ENCODE results near the gene RNF113A.

The RNF113A gene

DNA sequence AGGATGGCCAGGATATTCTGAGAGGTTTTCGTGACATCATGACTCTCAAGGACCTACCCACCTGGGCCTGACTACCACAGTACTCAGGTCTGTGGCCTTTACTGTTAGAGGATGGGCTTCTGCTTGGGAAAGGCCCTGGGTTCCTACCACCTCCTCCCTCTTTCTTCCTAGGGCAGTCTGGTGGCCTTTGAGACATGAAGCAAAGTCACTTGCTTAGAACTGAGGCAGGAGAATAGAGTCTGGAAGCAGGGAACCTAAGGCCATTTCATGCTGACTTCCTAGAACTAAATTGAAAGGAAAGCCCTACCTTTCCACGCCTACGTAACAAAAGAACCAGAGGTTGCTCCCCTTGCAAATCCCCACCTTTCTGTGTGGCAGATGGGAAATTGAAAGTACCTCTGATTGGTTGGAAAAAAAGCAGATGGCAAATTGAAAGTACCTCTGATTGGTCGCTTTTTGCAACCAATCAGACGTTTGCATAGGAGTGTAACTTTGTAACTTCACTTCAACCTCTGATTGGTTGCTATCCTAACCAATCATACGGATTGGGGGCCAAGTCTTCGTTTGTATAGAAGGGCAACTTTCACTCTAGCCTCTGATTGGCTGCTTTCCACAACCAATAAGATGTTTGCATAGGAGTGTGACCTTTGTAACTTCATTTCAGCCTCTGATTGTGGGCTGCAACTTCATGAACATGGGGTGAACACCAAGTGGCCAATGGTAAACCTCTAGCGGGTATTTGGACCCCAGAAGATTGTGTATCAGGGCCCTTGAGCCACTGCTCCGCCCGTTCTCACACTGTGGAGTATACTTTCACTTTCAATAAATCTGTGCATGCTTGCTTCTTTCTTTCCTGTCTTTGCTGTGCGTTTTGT, 14.3 kb upstream of the RNF113A start:
- Histone ChIP-seq H3K27ac (ENCODE audit: low read depth, low read length) (no peak overlapping the region), H3K4me3 (ENCODE audit: low read depth, low read length) (no peak overlapping the region), H3K4me1 (ENCODE audit: control insufficient read depth, insufficient read depth, low read length) (no peaks in the 10 kb centered on the region), H3K27me3 (ENCODE audit: control insufficient read depth, insufficient read depth, low read length) (no peaks in the 10 kb centered on the region), H3K36me3 (ENCODE audit: control insufficient read depth, insufficient read depth, low read length) (no peaks in the 10 kb centered on the region), H3K9ac (ENCODE audit: low read depth, low read length) (no peak overlapping the region), H3K9me3 (ENCODE audit: control insufficient read depth, insufficient read depth, low read length) (peaks cover 22% of the 10 kb centered on the region; the same call in 1 of the 2 replicates)

DNA sequence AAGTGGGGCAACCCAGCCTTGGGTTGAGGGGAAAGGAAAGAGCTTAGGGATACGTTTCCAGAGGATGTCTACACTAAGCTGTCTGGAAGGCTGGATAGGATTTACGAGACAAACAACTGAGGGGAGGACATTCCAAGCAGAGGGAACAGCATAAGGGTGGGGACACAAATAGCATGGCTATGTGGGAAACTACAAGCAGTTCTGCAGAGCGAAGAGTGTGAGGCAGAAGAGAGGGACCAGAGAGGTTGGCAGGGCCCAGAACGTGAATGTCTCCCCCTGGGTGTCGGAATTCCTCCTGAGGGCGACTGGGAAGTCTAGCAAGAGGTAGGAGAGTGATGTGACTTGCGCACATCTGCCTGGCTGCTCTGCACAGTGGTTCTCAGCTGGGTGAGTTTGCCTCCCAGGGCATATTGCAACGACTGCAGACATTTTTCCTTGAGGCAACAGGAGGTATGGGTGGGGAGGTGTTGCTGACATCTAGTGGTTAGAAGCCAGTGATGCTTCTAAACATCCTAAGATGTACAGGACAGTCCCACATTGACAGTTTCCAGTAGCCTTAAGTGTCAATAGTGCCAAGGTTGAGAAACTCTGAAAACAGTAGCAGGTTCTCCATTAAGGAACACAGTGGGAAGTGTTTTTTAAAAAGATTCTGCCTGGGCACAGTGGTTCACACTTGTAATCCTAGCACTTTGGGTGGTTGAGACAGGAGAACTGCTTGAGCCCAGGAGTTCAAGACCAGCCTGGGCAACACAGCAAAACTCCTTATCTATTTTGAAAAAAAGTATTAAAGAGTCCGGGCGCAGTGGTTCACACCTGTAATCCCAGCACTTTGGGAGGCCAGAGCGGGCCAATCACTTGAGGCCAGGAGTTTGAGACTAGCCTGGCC, 9.3 kb upstream of the RNF113A start:
- no peaks in the 10 kb centered on the region for H3K4me1 ChIP-seq (ENCODE audit: control insufficient read depth, insufficient read depth, low read length)
- no peaks in the 10 kb centered on the region for H3K27me3 ChIP-seq (ENCODE audit: control insufficient read depth, insufficient read depth, low read length)
- peaks cover 14% of the 10 kb centered on the region for H3K36me3 ChIP-seq (ENCODE audit: control insufficient read depth, insufficient read depth, low read length)
- no peak overlapping the region for H3K9ac ChIP-seq (ENCODE audit: low read depth, low read length)
- no peak overlapping the region for H3K27ac ChIP-seq (ENCODE audit: low read depth, low read length)
- H3K9me3 ChIP-seq (ENCODE audit: control insufficient read depth, insufficient read depth, low read length), result peaks cover 27% of the 10 kb centered on the region; the same call in 1 of the 2 replicates
- no peak overlapping the region for H3K4me3 ChIP-seq (ENCODE audit: low read depth, low read length)

DNA sequence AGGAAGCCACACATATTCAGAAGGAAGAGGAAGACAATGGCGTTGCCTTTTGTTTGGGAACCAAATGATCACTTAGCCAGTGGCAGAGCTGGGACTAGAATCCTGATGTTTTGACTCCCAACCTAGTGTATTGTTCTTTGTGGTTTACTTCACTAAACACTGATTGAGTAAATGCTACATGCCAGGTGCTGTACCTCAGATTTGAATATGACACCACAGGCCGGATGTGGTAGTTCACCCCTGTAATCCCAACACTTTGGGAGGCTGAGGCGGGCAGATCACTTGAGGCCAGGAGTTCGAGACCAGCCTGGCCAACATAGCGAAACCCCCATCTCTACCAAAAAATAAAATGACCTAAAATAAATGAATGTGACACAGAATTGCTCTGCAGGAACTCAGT, 8.5 kb upstream of the RNF113A start:
- Histone ChIP-seq H3K36me3 (ENCODE audit: control insufficient read depth, insufficient read depth, low read length) (peaks cover 18% of the 10 kb centered on the region), H3K4me1 (ENCODE audit: control insufficient read depth, insufficient read depth, low read length) (no peaks in the 10 kb centered on the region), H3K27ac (ENCODE audit: low read depth, low read length) (no peak overlapping the region), H3K4me3 (ENCODE audit: low read depth, low read length) (no peak overlapping the region), H3K9ac (ENCODE audit: low read depth, low read length) (no peak overlapping the region), H3K27me3 (ENCODE audit: control insufficient read depth, insufficient read depth, low read length) (no peaks in the 10 kb centered on the region), H3K9me3 (ENCODE audit: control insufficient read depth, insufficient read depth, low read length) (peaks cover 26% of the 10 kb centered on the region; the same call in 1 of the 2 replicates)

DNA sequence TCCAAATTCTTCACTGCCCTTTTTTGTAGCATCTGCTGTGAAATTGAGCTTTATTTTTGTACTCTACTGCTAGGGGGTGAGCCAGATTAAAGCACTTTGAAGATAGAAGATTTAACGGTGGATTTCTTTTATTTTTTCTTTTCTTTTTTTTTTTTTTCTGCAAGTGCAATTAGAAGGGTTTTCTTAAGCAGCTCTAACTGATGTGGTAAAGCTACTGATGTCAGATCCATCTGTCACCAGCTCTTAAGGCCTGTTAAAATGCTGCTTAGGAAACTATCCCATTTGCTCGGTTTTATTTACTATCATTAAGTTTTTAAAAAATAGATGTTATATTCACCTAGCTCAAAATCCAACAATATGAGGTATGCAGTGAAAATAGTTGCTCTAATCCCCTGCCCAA, 7.2 kb upstream of the RNF113A start:
- peaks cover 21% of the 10 kb centered on the region for H3K36me3 ChIP-seq (ENCODE audit: control insufficient read depth, insufficient read depth, low read length)
- no peak overlapping the region for H3K27ac ChIP-seq (ENCODE audit: low read depth, low read length)
- H3K27me3 ChIP-seq (ENCODE audit: control insufficient read depth, insufficient read depth, low read length), result no peaks in the 10 kb centered on the region
- H3K9ac ChIP-seq (ENCODE audit: low read depth, low read length), result no peak overlapping the region
- H3K4me1 ChIP-seq (ENCODE audit: control insufficient read depth, insufficient read depth, low read length), result no peaks in the 10 kb centered on the region
- H3K4me3 ChIP-seq (ENCODE audit: low read depth, low read length), result no peak overlapping the region
- H3K9me3 ChIP-seq (ENCODE audit: control insufficient read depth, insufficient read depth, low read length), result peaks cover 23% of the 10 kb centered on the region; the same call in 1 of the 2 replicates

DNA sequence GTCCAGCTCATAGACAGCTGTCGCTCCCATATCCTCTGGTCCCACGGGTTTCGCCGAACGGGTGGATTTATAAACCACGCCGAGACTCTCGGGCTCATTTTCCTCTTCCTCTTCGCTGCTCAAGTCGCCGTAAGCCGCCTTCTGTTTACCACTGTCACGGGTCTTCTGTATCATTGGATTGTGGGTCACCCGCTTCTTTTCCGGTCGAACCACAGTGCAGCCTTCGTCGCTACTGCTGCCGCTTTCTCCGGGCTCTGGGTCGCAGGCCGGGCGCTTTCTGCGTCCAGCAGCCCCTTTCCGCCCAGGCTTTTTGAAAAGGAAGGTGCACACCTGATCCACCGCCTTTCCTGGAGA, 311 bp downstream of the RNF113A start:
- peak overlapping the region; percentile 84; the same call in 1 of the 2 replicates for H3K9ac ChIP-seq (ENCODE audit: low read depth, low read length)
- no peaks in the 10 kb centered on the region for H3K4me1 ChIP-seq (ENCODE audit: control insufficient read depth, insufficient read depth, low read length)
- peaks cover 17% of the 10 kb centered on the region for H3K9me3 ChIP-seq (ENCODE audit: control insufficient read depth, insufficient read depth, low read length)
- no peaks in the 10 kb centered on the region for H3K27me3 ChIP-seq (ENCODE audit: control insufficient read depth, insufficient read depth, low read length)
- peak overlapping the region; percentile 93 for H3K4me3 ChIP-seq (ENCODE audit: low read depth, low read length)
- peak overlapping the region; percentile 91 for H3K27ac ChIP-seq (ENCODE audit: low read depth, low read length)
- H3K36me3 ChIP-seq (ENCODE audit: control insufficient read depth, insufficient read depth, low read length), result peaks cover 8% of the 10 kb centered on the region; the same call in 1 of the 2 replicates

DNA sequence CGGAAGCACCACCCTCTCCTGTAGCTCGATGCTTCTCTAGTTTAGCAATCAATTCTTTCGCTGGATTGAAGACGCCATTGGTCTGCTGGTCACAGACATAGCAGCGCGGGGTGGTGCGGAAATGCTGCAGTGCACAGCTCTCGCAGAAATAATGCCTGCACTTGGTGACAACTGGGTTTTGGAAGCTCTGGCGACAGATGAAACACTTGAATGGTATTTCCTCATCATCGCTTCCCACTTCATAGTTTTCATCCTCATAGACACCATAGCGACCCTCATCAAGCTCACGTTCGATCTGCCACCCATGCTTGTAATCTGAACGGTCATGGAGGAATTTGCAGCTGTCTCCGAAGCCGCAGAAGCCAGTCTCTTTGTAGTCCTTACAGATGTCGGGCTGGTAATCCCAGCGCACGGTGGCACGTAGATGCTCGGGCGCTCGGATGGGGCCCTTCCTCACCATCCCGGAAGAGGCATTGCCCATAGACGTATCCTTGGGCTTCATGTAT, 854 bp downstream of the RNF113A start:
- Histone ChIP-seq H3K4me1 (ENCODE audit: control insufficient read depth, insufficient read depth, low read length) (no peaks in the 10 kb centered on the region), H3K36me3 (ENCODE audit: control insufficient read depth, insufficient read depth, low read length) (0 out of 2 replicates have a peak, but pooled peaks cover 6% of the 10 kb centered on the region), H3K4me3 (ENCODE audit: low read depth, low read length) (peak overlapping the region; percentile 93), H3K9me3 (ENCODE audit: control insufficient read depth, insufficient read depth, low read length) (peaks cover 15% of the 10 kb centered on the region), H3K27ac (ENCODE audit: low read depth, low read length) (no peak overlapping the region), H3K27me3 (ENCODE audit: control insufficient read depth, insufficient read depth, low read length) (no peaks in the 10 kb centered on the region), H3K9ac (ENCODE audit: low read depth, low read length) (peak overlapping the region; percentile 84; the same call in 1 of the 2 replicates)

DNA sequence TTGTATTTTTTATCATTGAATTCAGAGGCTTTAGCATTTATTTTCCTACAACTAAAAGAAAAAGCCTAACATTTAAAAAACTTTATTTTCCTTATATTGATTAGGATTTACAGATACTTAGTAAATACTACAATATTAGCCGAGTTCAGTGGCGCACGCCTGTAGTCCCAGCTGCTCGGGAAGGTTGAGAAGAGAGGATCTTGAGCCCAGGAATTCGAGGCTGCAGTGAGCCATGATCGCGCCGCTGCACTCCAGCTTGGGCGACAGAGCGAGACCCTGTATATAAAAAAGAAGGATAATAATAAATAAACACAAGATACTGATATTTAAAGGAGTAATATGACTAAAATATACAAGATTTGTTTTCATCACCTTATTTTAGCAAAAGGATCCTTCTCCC, 18.1 kb downstream of the RNF113A start:
- H3K27ac ChIP-seq (ENCODE audit: low read depth, low read length), result peak overlapping the region; percentile 78
- peak overlapping the region; percentile 61 for H3K4me3 ChIP-seq (ENCODE audit: low read depth, low read length)
- H3K4me1 ChIP-seq (ENCODE audit: control insufficient read depth, insufficient read depth, low read length), result no peaks in the 10 kb centered on the region
- peaks cover 53% of the 10 kb centered on the region for H3K9me3 ChIP-seq (ENCODE audit: control insufficient read depth, insufficient read depth, low read length)
- peak overlapping the region; percentile 39; the same call in 1 of the 2 replicates for H3K9ac ChIP-seq (ENCODE audit: low read depth, low read length)
- H3K36me3 ChIP-seq (ENCODE audit: control insufficient read depth, insufficient read depth, low read length), result peaks cover 21% of the 10 kb centered on the region
- no peaks in the 10 kb centered on the region for H3K27me3 ChIP-seq (ENCODE audit: control insufficient read depth, insufficient read depth, low read length)

DNA sequence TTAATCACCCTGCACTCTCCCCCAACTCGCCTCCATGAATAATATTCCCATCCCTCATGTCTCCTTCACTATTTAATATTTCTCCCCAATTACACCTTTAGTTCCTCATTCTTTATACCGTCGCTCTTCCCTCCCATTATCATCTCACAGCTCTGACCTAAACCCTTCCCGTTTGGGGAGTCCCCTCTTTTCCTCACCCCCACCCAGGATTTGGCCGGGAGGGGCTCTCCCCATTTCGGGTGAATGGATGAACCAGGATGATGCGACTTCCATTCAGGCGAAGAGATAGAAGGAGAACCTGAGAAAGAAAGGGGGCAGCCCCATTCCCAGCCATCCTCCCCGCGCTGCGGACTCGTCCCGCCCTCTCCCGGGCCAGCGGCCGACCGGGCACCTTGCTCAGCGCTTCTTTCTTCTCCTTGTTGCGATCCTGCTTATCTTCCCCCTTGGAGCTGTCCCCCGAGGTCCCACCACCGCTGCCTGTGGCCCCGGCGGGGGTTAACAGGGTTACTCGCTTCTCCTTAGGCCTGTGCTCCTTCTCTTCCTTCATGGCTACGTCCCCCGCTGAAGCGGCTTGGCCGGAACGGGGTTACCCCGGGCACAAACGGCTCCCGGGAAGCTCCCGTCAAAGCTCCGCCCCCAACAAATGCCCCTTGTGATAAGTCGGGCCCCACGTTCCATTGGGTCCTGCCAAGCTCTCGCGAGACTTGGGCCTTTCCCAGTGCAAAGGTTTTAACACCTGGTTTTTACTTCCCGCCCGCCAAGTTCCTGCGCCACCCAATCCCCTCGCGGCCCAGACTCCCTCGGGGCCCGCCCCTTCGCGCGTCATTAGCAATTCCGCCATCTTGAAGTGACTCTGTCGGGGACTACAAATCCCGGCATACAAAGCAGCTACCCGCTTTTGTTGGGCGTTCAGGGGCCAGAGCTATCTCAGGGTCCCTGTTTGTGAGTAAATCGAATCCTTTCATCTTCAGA, 18.9 kb downstream of the RNF113A start, which contains the start of gene UPF3B:
Gene UPF3B (minus strand): TSS at position 582 of the 972 bp plus-strand sequence. CDS start 35 bp downstream, at position 547.
- Histone ChIP-seq H3K36me3 (ENCODE audit: control insufficient read depth, insufficient read depth, low read length) (peaks cover 24% of the 10 kb centered on the region), H3K4me1 (ENCODE audit: control insufficient read depth, insufficient read depth, low read length) (no peaks in the 10 kb centered on the region), H3K9me3 (ENCODE audit: control insufficient read depth, insufficient read depth, low read length) (peaks cover 47% of the 10 kb centered on the region), H3K9ac (ENCODE audit: low read depth, low read length) (peak within 1 kb of the TSS; percentile 91), H3K4me3 (ENCODE audit: low read depth, low read length) (peak within 1 kb of the TSS; percentile 91), H3K27ac (ENCODE audit: low read depth, low read length) (peak within 1 kb of the TSS; percentile 92), H3K27me3 (ENCODE audit: control insufficient read depth, insufficient read depth, low read length) (no peaks in the 10 kb centered on the region)

DNA sequence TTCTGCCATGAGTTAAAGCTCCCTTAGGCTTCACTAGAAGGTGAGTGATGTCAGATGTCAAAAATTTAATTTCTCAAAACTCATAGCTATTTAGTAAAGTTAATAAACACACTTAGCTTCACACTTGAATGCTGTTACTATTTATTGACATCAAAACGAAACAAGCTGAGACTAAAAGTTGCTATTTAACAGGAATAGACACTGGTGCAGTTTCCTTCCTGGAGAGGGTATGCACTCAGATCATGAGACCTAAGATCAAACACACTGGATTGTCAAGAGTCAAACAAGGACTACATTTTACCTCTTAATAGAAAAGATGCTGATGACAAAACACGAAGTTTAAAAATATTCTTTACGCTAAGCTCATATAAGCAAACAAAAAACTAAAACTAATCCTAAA, 37.6 kb downstream of the RNF113A start:
- no peak overlapping the region for H3K27ac ChIP-seq (ENCODE audit: low read depth, low read length)
- no peaks in the 10 kb centered on the region for H3K27me3 ChIP-seq (ENCODE audit: control insufficient read depth, insufficient read depth, low read length)
- H3K4me3 ChIP-seq (ENCODE audit: low read depth, low read length), result no peak overlapping the region
- H3K36me3 ChIP-seq (ENCODE audit: control insufficient read depth, insufficient read depth, low read length), result peaks cover 74% of the 10 kb centered on the region
- no peaks in the 10 kb centered on the region for H3K4me1 ChIP-seq (ENCODE audit: control insufficient read depth, insufficient read depth, low read length)
- peaks cover 26% of the 10 kb centered on the region for H3K9me3 ChIP-seq (ENCODE audit: control insufficient read depth, insufficient read depth, low read length)
- no peak overlapping the region for H3K9ac ChIP-seq (ENCODE audit: low read depth, low read length)

DNA sequence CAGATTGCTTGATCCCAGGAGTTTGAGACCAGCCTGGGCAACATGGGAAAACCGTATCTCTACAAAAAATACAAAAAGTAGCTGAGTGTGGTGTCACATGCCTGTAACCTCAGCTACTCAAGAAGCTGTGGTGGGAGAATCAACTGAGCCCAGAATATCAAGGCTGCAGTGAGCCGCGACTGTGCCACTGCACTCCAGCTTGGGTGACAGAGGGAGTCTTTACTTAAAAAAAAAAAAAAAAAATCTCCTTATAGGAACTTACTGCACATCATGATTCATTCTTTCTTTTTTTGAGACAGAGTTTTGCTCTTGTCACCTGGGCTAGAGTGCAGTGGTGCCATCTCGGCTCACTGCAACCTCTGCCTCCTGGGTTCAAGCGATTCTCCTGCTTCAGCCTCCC, 43.1 kb downstream of the RNF113A start:
- H3K9me3 ChIP-seq (ENCODE audit: control insufficient read depth, insufficient read depth, low read length), result peaks cover 6% of the 10 kb centered on the region
- H3K4me3 ChIP-seq (ENCODE audit: low read depth, low read length), result no peak overlapping the region
- peaks cover 28% of the 10 kb centered on the region for H3K36me3 ChIP-seq (ENCODE audit: control insufficient read depth, insufficient read depth, low read length)
- H3K9ac ChIP-seq (ENCODE audit: low read depth, low read length), result no peak overlapping the region
- no peaks in the 10 kb centered on the region for H3K4me1 ChIP-seq (ENCODE audit: control insufficient read depth, insufficient read depth, low read length)
- no peak overlapping the region for H3K27ac ChIP-seq (ENCODE audit: low read depth, low read length)
- no peaks in the 10 kb centered on the region for H3K27me3 ChIP-seq (ENCODE audit: control insufficient read depth, insufficient read depth, low read length)

Data from HUES48 (cell line).